GM23338 (cell line): ENCODE measurements around the gene KCNQ1OT1. TPM values are rescaled to one million over a fixed set of nuclear protein-coding genes. Genes with fewer than 3 reads are reported as not detected.

Source experiments
- ATAC-seq: fragments of 200-7000 bp; cut with Tn5 transposase; 3 replicates; pipeline ENCODE4 v1.9.1; 2020
- DNase-seq: peaks from one replicate; pipeline ENCODE4 v3.0.0-alpha.2; 2015; ENCODE audit warnings: low spot score
- H2AFZ ChIP-seq: fragments of 200-600 bp; sonication (generic); 2 replicates; pipeline ENCODE4 v1.8.0; 2016; ENCODE audit warnings: antibody characterized with exemption, mild to moderate bottlenecking, moderate library complexity
- H3F3A ChIP-seq: fragments of 200-600 bp; sonication (generic); replicated peaks from 2 replicates; pipeline ENCODE4 v1.8.0; 2017; ENCODE audit warnings: antibody characterized with exemption, mixed run types, low read depth
- H3K27ac ChIP-seq: fragments of 200-600 bp; sonication (generic); 2 replicates; pipeline ENCODE4 v1.6.1; 2016; ENCODE audit warnings: low read depth
- H3K27me3 ChIP-seq: fragments of 200-600 bp; sonication (generic); 2 replicates; pipeline ENCODE4 v1.8.0; 2016; ENCODE audit warnings: mild to moderate bottlenecking, mixed run types, moderate library complexity; ENCODE audit not compliant: insufficient read depth
- H3K36me3 ChIP-seq: fragments of 200-600 bp; sonication (generic); 2 replicates; pipeline ENCODE4 v1.8.0; 2016; ENCODE audit warnings: mild to moderate bottlenecking; ENCODE audit not compliant: insufficient read depth
- H3K4me1 ChIP-seq: fragments of 200-600 bp; sonication (generic); 2 replicates; pipeline ENCODE4 v1.8.0; 2016; ENCODE audit warnings: mild to moderate bottlenecking, moderate library complexity; ENCODE audit not compliant: insufficient read depth
- H3K4me2 ChIP-seq: fragments of 200-600 bp; sonication (generic); 2 replicates; pipeline ENCODE4 v1.7.1; 2017; ENCODE audit warnings: mixed run types
- H3K4me3 ChIP-seq: fragments of 200-600 bp; sonication (generic); 2 replicates; pipeline ENCODE4 v1.6.1; 2016; ENCODE audit warnings: mixed run types
- H3K79me2 ChIP-seq: fragments of 200-600 bp; sonication (generic); replicated peaks from 2 replicates; pipeline ENCODE4 v1.8.0; 2017; ENCODE audit warnings: mild to moderate bottlenecking; ENCODE audit not compliant: insufficient read depth
- H3K9me2 ChIP-seq: fragments of 200-600 bp; sonication (generic); 2 replicates; pipeline ENCODE4 v1.8.0; 2017; ENCODE audit not compliant: insufficient read depth
- H4K20me1 ChIP-seq: fragments of 200-600 bp; sonication (generic); replicated peaks from 2 replicates; pipeline ENCODE4 v1.8.0; 2017; ENCODE audit warnings: mild to moderate bottlenecking; ENCODE audit not compliant: insufficient read depth
- H3K27ac Mint-ChIP-seq: 2 replicates; pipeline ENCODE4 v1.8.0; 2020; ENCODE audit warnings: inconsistent platforms, mild to moderate bottlenecking, moderate library complexity, mixed read lengths
- H3K27me3 Mint-ChIP-seq: 3 replicates; pipeline ENCODE4 v1.8.0; 2022; ENCODE audit warnings: low read depth, mild to moderate bottlenecking, moderate library complexity, mixed read lengths, inconsistent platforms; ENCODE audit not compliant: insufficient read depth, poor library complexity
- H3K36me3 Mint-ChIP-seq: 3 replicates; pipeline ENCODE4 v1.8.0; 2021; ENCODE audit warnings: low read depth, mild to moderate bottlenecking, inconsistent platforms, moderate library complexity, mixed read lengths
- H3K4me1 Mint-ChIP-seq: 3 replicates; pipeline ENCODE4 v1.8.0; 2020; ENCODE audit warnings: mild to moderate bottlenecking, inconsistent platforms, mixed read lengths
- H3K4me3 Mint-ChIP-seq: 3 replicates; pipeline ENCODE4 v1.8.0; 2021; ENCODE audit warnings: moderate library complexity, mild to moderate bottlenecking, inconsistent platforms, mixed read lengths
- H3K9me3 Mint-ChIP-seq: 3 replicates; pipeline ENCODE4 v1.8.0; 2020; ENCODE audit warnings: moderate library complexity, mild to moderate bottlenecking, inconsistent platforms, mixed read lengths
- CREB1 ChIP-seq: fragments of 250-450 bp; sonication (Bioruptor Pico); IDR thresholded peaks from 2 replicates; pipeline ENCODE4 v1.5.0; 2020; ENCODE audit warnings: low read depth, mild to moderate bottlenecking, moderate library complexity
- CTCF ChIP-seq, 2 experiments: fragments of 200-600 bp in 1 of 2; sonication (generic) in 1 of 2; conservative IDR thresholded peaks; 2 replicates each; pipeline versions ENCODE4 v1.5.1 to v1.6.1; 2016 to 2017; ENCODE audit warnings: antibody characterized with exemption in 2 of 2, low read depth in 2 of 2, mild to moderate bottlenecking in 2 of 2, moderate library complexity in 1 of 2
- ETS1 ChIP-seq: IDR thresholded peaks from 2 replicates; pipeline ENCODE4 v1.6.1; 2016; ENCODE audit warnings: antibody characterized with exemption
- EZH2 ChIP-seq: fragments of 200-600 bp; sonication (generic); IDR thresholded peaks from one replicate; pipeline ENCODE4 v1.8.0; 2017; ENCODE audit warnings: antibody characterized with exemption, mild to moderate bottlenecking, low read depth; ENCODE audit not compliant: unreplicated experiment
- EZH2phosphoT487 ChIP-seq: fragments of 200-600 bp; sonication (generic); IDR thresholded peaks from one replicate; pipeline ENCODE4 v1.8.1; 2018; ENCODE audit warnings: antibody characterized with exemption; ENCODE audit not compliant: unreplicated experiment
- JUNB ChIP-seq: IDR thresholded peaks from one replicate; pipeline ENCODE4 v1.6.1; 2016; ENCODE audit warnings: antibody characterized with exemption; ENCODE audit not compliant: unreplicated experiment
- NANOG ChIP-seq: IDR thresholded peaks from 2 replicates; pipeline ENCODE4 v1.6.1; 2016; ENCODE audit warnings: antibody characterized with exemption, borderline replicate concordance
- POLR2AphosphoS5 ChIP-seq: IDR thresholded peaks from 2 replicates; pipeline ENCODE4 v1.6.1; 2016; ENCODE audit warnings: antibody characterized with exemption, low read depth
- STAT1 ChIP-seq: IDR thresholded peaks from one replicate; pipeline ENCODE4 v1.6.1; 2016; ENCODE audit warnings: antibody characterized with exemption; ENCODE audit not compliant: unreplicated experiment
- ZNF114 ChIP-seq: fragments of 250-450 bp; sonication (Bioruptor Pico); IDR thresholded peaks from 2 replicates; pipeline ENCODE4 v1.5.0; 2020; ENCODE audit warnings: mild to moderate bottlenecking, moderate library complexity
- ZNF331 ChIP-seq: fragments of 250-450 bp; sonication (Bioruptor Pico); IDR thresholded peaks from 2 replicates; pipeline ENCODE4 v1.5.0; 2020; ENCODE audit warnings: low read depth, mild to moderate bottlenecking, moderate library complexity
- polyA plus RNA-seq: library from polyadenylated mRNA; unstranded; fragments of >200 nt; fragmentation: Nextera tagmentation; extraction: Ambion mirVana; gene quantifications from 2 replicates; pipeline ENCODE4 v1.2.1, GENCODE V29; 2016
- total RNA-seq: library from RNA; depleted of rRNA; stranded (reverse); fragments of >200 nt; shearing (Covaris generic); gene quantifications from 2 replicates; pipeline ENCODE4 v1.2.3, GENCODE V29; 2014

Gene KCNQ1OT1
- total and polyA plus RNA-seq, 2 experiments from 2014 or later, result 1.5 to 4.2 TPM

GRCh38 chr11:2649848-2650247, 49.9 kb downstream of the KCNQ1OT1 start:
- peaks cover 93% of the 10 kb centered on the region for H3K36me3 Mint-ChIP-seq
- no peaks in the 10 kb centered on the region; the same call in 1 of the 3 replicates for H3K4me1 Mint-ChIP-seq
- no peak overlapping the region; the same call in 1 of the 2 replicates for H3K4me3 ChIP-seq
- H3K27ac Mint-ChIP-seq, result no peak overlapping the region
- H3K27ac ChIP-seq, result no peak overlapping the region
- no peak for DNase-seq
- ATAC-seq, result no peak
- H3K27me3 Mint-ChIP-seq, result peaks cover 94% of the 10 kb centered on the region
- H3K79me2 ChIP-seq, result no peaks in the 10 kb centered on the region
- no peaks in the 10 kb centered on the region for H3F3A ChIP-seq
- no peak overlapping the region for H3K4me3 Mint-ChIP-seq
- no peaks in the 10 kb centered on the region for H4K20me1 ChIP-seq
- H3K9me3 Mint-ChIP-seq, result peaks cover 100% of the 10 kb centered on the region
- H3K4me2 ChIP-seq, result no peak overlapping the region
- no peak overlapping the region for H2AFZ ChIP-seq
- peaks cover 100% of the 10 kb centered on the region for H3K27me3 ChIP-seq
- H3K4me1 ChIP-seq, result no peaks in the 10 kb centered on the region
- peaks cover 24% of the 10 kb centered on the region for H3K36me3 ChIP-seq
- TF ChIP-seq NANOG (no peak), EZH2 (no peak), EZH2phosphoT487 (no peak), CTCF (conservative IDR thresholded peaks at IDR 0.05; ENCODE audit: low read depth in 2 of 2) (no peak), ZNF331 (CRISPR knock-in tag) (no peak), JUNB (no peak), CREB1 (no peak), STAT1 (no peak)
- H3K9me2 ChIP-seq, result no peaks in the 10 kb centered on the region

GRCh38 chr11:2649400-2649799, 50.4 kb downstream of the KCNQ1OT1 start:
- H3K27ac Mint-ChIP-seq, result no peak overlapping the region
- Histone ChIP-seq H4K20me1 (no peaks in the 10 kb centered on the region), H3F3A (no peaks in the 10 kb centered on the region), H2AFZ (no peak overlapping the region), H3K79me2 (no peaks in the 10 kb centered on the region), H3K4me1 (no peaks in the 10 kb centered on the region), H3K27ac (no peak overlapping the region), H3K4me2 (no peak overlapping the region), H3K9me2 (no peaks in the 10 kb centered on the region), H3K36me3 (peaks cover 24% of the 10 kb centered on the region), H3K4me3 (no peak overlapping the region; the same call in 1 of the 2 replicates), H3K27me3 (peaks cover 100% of the 10 kb centered on the region)
- no peak for ATAC-seq
- H3K4me1 Mint-ChIP-seq, result no peaks in the 10 kb centered on the region; the same call in 1 of the 3 replicates
- peaks cover 93% of the 10 kb centered on the region for H3K36me3 Mint-ChIP-seq
- H3K4me3 Mint-ChIP-seq, result no peak overlapping the region
- DNase-seq, result no peak
- H3K27me3 Mint-ChIP-seq, result peaks cover 94% of the 10 kb centered on the region
- H3K9me3 Mint-ChIP-seq, result peaks cover 100% of the 10 kb centered on the region
- TF ChIP-seq JUNB (no peak), EZH2phosphoT487 (no peak), ETS1 (no peak), POLR2AphosphoS5 (no peak), STAT1 (no peak), NANOG (no peak), EZH2 (no peak), CREB1 (no peak), CTCF (conservative IDR thresholded peaks at IDR 0.05; ENCODE audit: low read depth in 2 of 2) (no peak), ZNF114 (CRISPR knock-in tag) (no peak)
